Type B pancreatic cell (in vitro differentiated cells): Measurements from ENCODE around the gene ORMDL3. TPM values are rescaled to one million over a fixed set of nuclear protein-coding genes. Genes with fewer than 3 reads are reported as not detected.

Source experiments
- DNase-seq: peaks from one replicate; pipeline ENCODE4 v3.0.0; 2021; ENCODE audit warnings: mixed read lengths; ENCODE audit not compliant: unreplicated experiment; ENCODE audit errors: extremely low spot score
- H3K27ac Mint-ChIP-seq: 2 replicates; pipeline ENCODE4 v1.8.0; 2021; ENCODE audit warnings: mild to moderate bottlenecking, mixed read lengths
- H3K27me3 Mint-ChIP-seq: 2 replicates; pipeline ENCODE4 v1.8.0; 2021; ENCODE audit warnings: mixed read lengths
- H3K36me3 Mint-ChIP-seq: 2 replicates; pipeline ENCODE4 v1.8.0; 2021; ENCODE audit warnings: mixed read lengths
- H3K4me1 Mint-ChIP-seq: one replicate; pipeline ENCODE4 v1.8.0; 2021; ENCODE audit warnings: mixed read lengths; ENCODE audit not compliant: unreplicated experiment
- H3K4me3 Mint-ChIP-seq: 2 replicates; pipeline ENCODE4 v1.8.0; 2021; ENCODE audit warnings: mild to moderate bottlenecking, mixed read lengths
- H3K9me3 Mint-ChIP-seq: 2 replicates; pipeline ENCODE4 v1.8.0; 2021; ENCODE audit warnings: mixed read lengths
- total RNA-seq: library from RNA; stranded (reverse); gene quantifications from 2 replicates; pipeline ENCODE4 v1.2.1, GENCODE V29; 2021; ENCODE audit warnings: low replicate concordance
- TF ChIP-seq, protein P1 (sequence below): fragments of 200-600 bp; sonication (generic); conservative IDR thresholded peaks from 2 replicates; pipeline ENCODE4 v1.5.0; 2021; ENCODE audit warnings: antibody characterized with exemption, mild to moderate bottlenecking

Gene ORMDL3
- total RNA-seq, 1 donor from 2014 or later: 59.8 TPM

DNA sequence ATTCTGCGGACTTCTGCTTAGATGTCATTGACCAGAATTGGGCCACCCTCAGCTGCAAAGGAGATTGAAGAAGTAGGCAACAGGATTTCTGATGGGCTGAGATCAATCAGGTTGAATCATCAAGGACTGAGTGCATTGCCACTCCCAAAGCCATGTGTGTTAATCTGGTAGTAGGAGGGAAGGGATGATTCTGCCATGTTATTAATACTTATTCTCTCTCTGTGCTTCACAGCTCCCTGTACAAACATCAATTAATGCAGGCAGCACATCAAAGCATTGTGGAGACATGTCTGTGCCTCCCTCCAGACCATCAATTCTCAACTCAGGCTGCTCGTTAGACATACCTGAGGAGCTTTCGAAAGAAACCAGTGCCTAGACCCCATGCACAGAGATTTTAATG, 11.7 kb upstream of the ORMDL3 start:
- TF ChIP-seq, protein P1, sequence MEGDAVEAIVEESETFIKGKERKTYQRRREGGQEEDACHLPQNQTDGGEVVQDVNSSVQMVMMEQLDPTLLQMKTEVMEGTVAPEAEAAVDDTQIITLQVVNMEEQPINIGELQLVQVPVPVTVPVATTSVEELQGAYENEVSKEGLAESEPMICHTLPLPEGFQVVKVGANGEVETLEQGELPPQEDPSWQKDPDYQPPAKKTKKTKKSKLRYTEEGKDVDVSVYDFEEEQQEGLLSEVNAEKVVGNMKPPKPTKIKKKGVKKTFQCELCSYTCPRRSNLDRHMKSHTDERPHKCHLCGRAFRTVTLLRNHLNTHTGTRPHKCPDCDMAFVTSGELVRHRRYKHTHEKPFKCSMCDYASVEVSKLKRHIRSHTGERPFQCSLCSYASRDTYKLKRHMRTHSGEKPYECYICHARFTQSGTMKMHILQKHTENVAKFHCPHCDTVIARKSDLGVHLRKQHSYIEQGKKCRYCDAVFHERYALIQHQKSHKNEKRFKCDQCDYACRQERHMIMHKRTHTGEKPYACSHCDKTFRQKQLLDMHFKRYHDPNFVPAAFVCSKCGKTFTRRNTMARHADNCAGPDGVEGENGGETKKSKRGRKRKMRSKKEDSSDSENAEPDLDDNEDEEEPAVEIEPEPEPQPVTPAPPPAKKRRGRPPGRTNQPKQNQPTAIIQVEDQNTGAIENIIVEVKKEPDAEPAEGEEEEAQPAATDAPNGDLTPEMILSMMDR: no peak
- peaks cover 16% of the 10 kb centered on the region for H3K4me1 Mint-ChIP-seq
- no peak overlapping the region for H3K27ac Mint-ChIP-seq
- DNase-seq: no peak
- no peaks in the 10 kb centered on the region for H3K9me3 Mint-ChIP-seq
- H3K4me3 Mint-ChIP-seq: no peak overlapping the region
- peaks cover 9% of the 10 kb centered on the region for H3K27me3 Mint-ChIP-seq
- H3K36me3 Mint-ChIP-seq: no peaks in the 10 kb centered on the region

DNA sequence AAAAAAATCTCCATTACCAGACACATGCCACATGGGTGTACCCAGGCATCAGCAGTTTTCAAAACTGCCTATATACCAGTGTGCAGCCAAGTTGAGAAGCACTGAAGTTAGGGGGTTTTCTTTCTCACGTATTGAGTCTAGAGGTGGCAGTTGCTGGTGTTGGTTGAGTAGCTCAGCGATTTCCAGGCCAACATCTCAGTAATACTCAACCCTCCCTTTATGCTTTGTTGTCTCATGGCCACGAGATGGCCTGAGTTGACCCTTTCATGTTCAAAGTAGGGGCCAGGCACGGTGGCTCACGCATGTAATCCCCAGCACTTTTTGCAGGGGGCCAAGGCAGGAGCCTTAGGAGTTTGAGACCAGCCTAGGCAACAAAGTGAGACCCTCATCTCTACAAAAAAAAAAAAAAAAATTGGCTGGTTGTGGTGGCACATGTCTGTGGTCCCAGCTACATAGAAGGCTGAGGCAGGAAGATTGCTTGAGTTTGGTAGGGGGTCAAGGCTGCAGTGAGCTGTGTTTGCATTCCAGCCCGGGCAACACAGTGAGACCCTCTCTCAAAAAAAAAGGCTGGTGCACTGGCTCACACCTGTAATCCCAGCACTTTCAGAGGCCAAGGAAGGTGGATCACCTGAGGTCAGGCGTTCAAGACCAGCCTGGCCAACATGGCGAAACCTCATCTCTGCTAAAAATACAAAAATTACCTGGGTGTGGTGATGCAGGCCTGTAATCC, 10.9 kb upstream of the ORMDL3 start:
- Mint-ChIP-seq H3K4me1 (peaks cover 18% of the 10 kb centered on the region), H3K36me3 (no peaks in the 10 kb centered on the region), H3K27me3 (peaks cover 9% of the 10 kb centered on the region), H3K4me3 (no peak overlapping the region), H3K9me3 (no peaks in the 10 kb centered on the region), H3K27ac (no peak overlapping the region)
- TF ChIP-seq, protein P1: no peak
- DNase-seq: no peak

DNA sequence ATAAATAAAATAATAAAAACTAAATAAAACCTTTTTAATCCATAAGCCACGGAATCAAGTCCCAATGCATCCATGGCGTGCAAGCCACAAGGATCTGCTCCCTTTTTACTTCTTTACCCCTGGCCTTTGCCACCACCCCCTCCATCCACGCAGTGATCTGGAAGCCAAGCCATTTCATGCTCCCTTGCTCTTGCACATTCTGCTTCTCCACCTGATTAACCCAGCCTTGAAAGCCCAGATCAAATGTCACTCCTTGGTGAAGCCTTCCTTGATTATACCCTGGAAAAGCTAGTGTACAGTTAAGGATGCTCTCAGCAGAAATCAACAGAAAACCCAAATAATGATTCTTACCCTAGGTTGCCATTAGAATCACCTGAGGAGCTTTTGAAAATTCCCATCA, 10.0 kb upstream of the ORMDL3 start:
- H3K36me3 Mint-ChIP-seq: no peaks in the 10 kb centered on the region
- DNase-seq: no peak
- peaks cover 4% of the 10 kb centered on the region for H3K27me3 Mint-ChIP-seq
- no peak overlapping the region for H3K27ac Mint-ChIP-seq
- TF ChIP-seq, protein P1: no peak
- peaks cover 18% of the 10 kb centered on the region for H3K4me1 Mint-ChIP-seq
- H3K9me3 Mint-ChIP-seq: no peaks in the 10 kb centered on the region
- no peak overlapping the region for H3K4me3 Mint-ChIP-seq

DNA sequence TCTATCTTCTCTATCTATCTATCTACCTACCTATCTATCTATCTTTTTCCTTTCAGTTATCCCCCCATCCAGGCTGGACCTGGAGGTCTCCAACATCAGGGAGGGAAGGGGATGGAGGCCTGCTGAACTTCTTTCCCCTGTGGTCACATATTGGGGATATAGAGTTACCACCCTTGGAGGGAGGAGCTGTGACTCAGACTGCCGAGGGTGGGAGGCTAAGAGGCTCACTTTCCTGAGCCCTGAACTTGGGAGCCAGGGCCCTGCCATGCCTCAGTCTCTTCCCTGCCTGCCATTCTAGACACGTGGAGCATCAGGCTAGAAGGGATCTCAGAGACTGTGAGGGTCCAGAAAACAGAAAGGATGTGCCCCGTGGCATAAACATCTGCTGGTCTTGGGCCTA, 8.5 kb upstream of the ORMDL3 start:
- Mint-ChIP-seq H3K4me3 (no peak overlapping the region), H3K27ac (no peak overlapping the region), H3K4me1 (peaks cover 18% of the 10 kb centered on the region), H3K27me3 (no peaks in the 10 kb centered on the region), H3K36me3 (no peaks in the 10 kb centered on the region), H3K9me3 (no peaks in the 10 kb centered on the region)
- DNase-seq: no peak
- TF ChIP-seq, protein P1: no peak

DNA sequence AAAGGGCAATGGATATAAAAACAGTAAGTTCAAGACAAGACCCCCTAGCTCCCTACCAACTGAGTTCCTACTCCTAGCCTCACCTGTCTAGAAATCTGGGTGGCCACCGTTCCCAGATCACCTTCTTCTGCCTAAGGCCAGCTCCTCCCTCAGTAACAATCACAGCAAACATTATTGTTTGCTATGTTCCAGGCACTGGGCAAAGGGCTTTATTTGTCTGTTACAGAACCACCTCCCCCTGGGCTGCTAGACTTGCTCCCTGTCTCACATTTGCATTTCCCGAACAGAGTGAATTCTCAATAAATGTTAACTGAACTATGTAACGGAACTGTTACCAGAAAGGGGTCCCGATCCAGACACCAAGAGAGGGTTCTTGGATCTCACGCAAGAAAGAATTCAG, 6.9 kb upstream of the ORMDL3 start:
- no peak for DNase-seq
- Mint-ChIP-seq H3K27me3 (no peaks in the 10 kb centered on the region), H3K4me3 (peak overlapping the region; percentile 46), H3K4me1 (peaks cover 11% of the 10 kb centered on the region), H3K9me3 (no peaks in the 10 kb centered on the region), H3K27ac (no peak overlapping the region), H3K36me3 (no peaks in the 10 kb centered on the region)
- TF ChIP-seq, protein P1: no peak
